DMS79 treated with DMSO at 0.1 percent for 48 hours (cell line): ENCODE measurements around the gene TBX1.
A peak's percentile ranks its signal among the peaks of the same experiment; 100 is the strongest.

Experiments
- DNase-seq: peaks from one replicate; lab custom pipeline; 2025; lab: John Stamatoyannopoulos, UW

Gene TBX1

GRCh38 chr22:19760058-19760950 is at the start of gene TBX1:
TSS of gene TBX1 (plus strand) at chr22:19760778. CDS start at chr22:19760844, 66 bp downstream.
- DNase-seq: peak; percentile 1

- no peak for DNase-seq
Measured at GRCh38 chr22:19713245-19713644, 47.3 kb upstream of the TBX1 start.

- DNase-seq: no peak
Measured at GRCh38 chr22:19713650-19714311, 46.8 kb upstream of the TBX1 start.

GRCh38 chr22:19714312-19715187 is 46.0 kb upstream of the TBX1 start, which contains the start of gene SEPTIN5:
TSS of gene SEPTIN5 (plus strand) at chr22:19714503. CDS start at chr22:19714589, 86 bp downstream.
- no peak for DNase-seq

- DNase-seq: no peak
Measured at GRCh38 chr22:19715188-19715930, 45.2 kb upstream of the TBX1 start.

GRCh38 chr22:19716041-19716828 is 44.3 kb upstream of the TBX1 start:
- no peak for DNase-seq

GRCh38 chr22:19716829-19717105 is 43.8 kb upstream of the TBX1 start:
- DNase-seq: no peak

- no peak for DNase-seq
Measured at GRCh38 chr22:19717181-19717580, 43.4 kb upstream of the TBX1 start.

GRCh38 chr22:19717691-19718455 is 42.7 kb upstream of the TBX1 start:
- DNase-seq: peak; percentile 18

- DNase-seq: no peak
Measured at GRCh38 chr22:19718456-19719049, 42.0 kb upstream of the TBX1 start.

- no peak for DNase-seq
Measured at GRCh38 chr22:19719050-19719482, 41.5 kb upstream of the TBX1 start.

GRCh38 chr22:19719488-19720021 is 41.0 kb upstream of the TBX1 start:
- no peak for DNase-seq

GRCh38 chr22:19720150-19720827 is 40.3 kb upstream of the TBX1 start:
- no peak for DNase-seq

- DNase-seq: no peak
Measured at GRCh38 chr22:19720999-19721329, 39.6 kb upstream of the TBX1 start.

GRCh38 chr22:19721330-19722177 is 39.0 kb upstream of the TBX1 start:
- DNase-seq: no peak

GRCh38 chr22:19722178-19722981 is 38.2 kb upstream of the TBX1 start:
- no peak for DNase-seq

- DNase-seq: no peak
Measured at GRCh38 chr22:19722982-19723231, 37.7 kb upstream of the TBX1 start.
